HG02943 (cell line): ENCODE results near the gene ZNF587B.
"Not testable (repeated sequence)": the region's sequence is repeated elsewhere in the genome, so short reads cannot be mapped to it uniquely, and the experiment has no call there.

Source experiments
- ATAC-seq: cut with Tn5 transposase; IDR thresholded peaks from one replicate; pipeline ENCODE4 v1.9.1; 2021; ENCODE audit warnings: mild to moderate bottlenecking, low read depth, moderate library complexity; ENCODE audit not compliant: unreplicated experiment

ZNF587B gene

GRCh38 chr19:57830071-57830602, at the start of gene ZNF587B:
Gene ZNF587B, plus strand, starts transcription at chr19:57830299. Its CDS starts 230 bp downstream, at chr19:57830529.
- ATAC-seq, result no peak

GRCh38 chr19:57786286-57786685, 43.8 kb upstream of the ZNF587B start:
- ATAC-seq, result no peak

GRCh38 chr19:57786906-57787305, 43.2 kb upstream of the ZNF587B start:
- ATAC-seq, result no peak

GRCh38 chr19:57788114-57788692, 41.9 kb upstream of the ZNF587B start:
- ATAC-seq, result no peak

- no peak for ATAC-seq
Measured at GRCh38 chr19:57789288-57789687, 40.8 kb upstream of the ZNF587B start.

- ATAC-seq, result not testable (repeated sequence)
Measured at GRCh38 chr19:57796580-57796979, 33.5 kb upstream of the ZNF587B start.

- no peak for ATAC-seq
Measured at GRCh38 chr19:57800696-57801095, 29.4 kb upstream of the ZNF587B start.

GRCh38 chr19:57802269-57802668, 27.8 kb upstream of the ZNF587B start:
- no peak for ATAC-seq

- no peak for ATAC-seq
Measured at GRCh38 chr19:57803265-57803593, 26.9 kb upstream of the ZNF587B start.

GRCh38 chr19:57803594-57804325, 26.3 kb upstream of the ZNF587B start:
- no peak for ATAC-seq

- ATAC-seq, result no peak
Measured at GRCh38 chr19:57807541-57807940, 22.6 kb upstream of the ZNF587B start.

- not testable (repeated sequence) for ATAC-seq
Measured at GRCh38 chr19:57810410-57811295, 19.4 kb upstream of the ZNF587B start.

- no peak for ATAC-seq
Measured at GRCh38 chr19:57812226-57812625, 17.9 kb upstream of the ZNF587B start.

GRCh38 chr19:57812975-57813820, 16.9 kb upstream of the ZNF587B start:
- not testable (repeated sequence) for ATAC-seq

GRCh38 chr19:57813919-57814504, 16.1 kb upstream of the ZNF587B start:
- ATAC-seq, result no peak

GRCh38 chr19:57814505-57815246, 15.4 kb upstream of the ZNF587B start, which contains the start of gene ZNF552:
Gene ZNF552, minus strand, starts transcription at chr19:57814913. Its CDS starts 170 bp downstream, at chr19:57814743.
- ATAC-seq, result peak; percentile 73

- ATAC-seq, result no peak
Measured at GRCh38 chr19:57815247-57816075, 14.6 kb upstream of the ZNF587B start.

GRCh38 chr19:57816652-57817051, 13.4 kb upstream of the ZNF587B start:
- no peak for ATAC-seq
